Measurements from ENCODE around the gene HLA-DOB. TPM values are rescaled to one million over a fixed set of nuclear protein-coding genes. Genes with fewer than 3 reads are reported as not detected.

The HLA-DOB gene
- total RNA-seq, 2 experiments from 2014 or later: 2.4 to 3.1 TPM

GRCh38 chr6:32852018-32852843 is 35.4 kb upstream of the HLA-DOB start:
- Mint-ChIP-seq H3K27ac (peak overlapping the region; percentile 100), H3K4me1 (peaks cover 57% of the 10 kb centered on the region), H3K27me3 (no peaks in the 10 kb centered on the region), H3K36me3 (peaks cover 71% of the 10 kb centered on the region), H3K9me3 (no peaks in the 10 kb centered on the region), H3K4me3 (peak overlapping the region; percentile 98)
- ATAC-seq (ENCODE audit: low read depth) (no peak), DNase-seq (no peak)
- POLR2A ChIA-PET: interaction anchor here (0.6 to 7.3 kb wide), 12 partner anchors 10 to 395 kb away, joined by 3 to 773 read pairs (median 22); partner anchors contain the start of genes BRD2, PSMB8 and TAP2

GRCh38 chr6:32851025-32851424 is 34.2 kb upstream of the HLA-DOB start:
- H3K4me1 Mint-ChIP-seq: peaks cover 61% of the 10 kb centered on the region
- POLR2A ChIA-PET: interaction anchor here (1.3 to 3.4 kb wide), 6 partner anchors 9 to 656 kb away, joined by 3 to 33 read pairs (median 16); partner anchors contain the start of gene TAP2
- peaks cover 73% of the 10 kb centered on the region for H3K36me3 Mint-ChIP-seq
- H3K9me3 Mint-ChIP-seq: no peaks in the 10 kb centered on the region
- DNase-seq (no peak), ATAC-seq (ENCODE audit: low read depth) (no peak)
- peak overlapping the region; percentile 98 for H3K4me3 Mint-ChIP-seq
- H3K27ac Mint-ChIP-seq: peak overlapping the region; percentile 100
- H3K27me3 Mint-ChIP-seq: no peaks in the 10 kb centered on the region

- Mint-ChIP-seq H3K27ac (peak overlapping the region; percentile 100), H3K27me3 (no peaks in the 10 kb centered on the region), H3K36me3 (peaks cover 81% of the 10 kb centered on the region), H3K9me3 (no peaks in the 10 kb centered on the region), H3K4me3 (peak overlapping the region; percentile 97), H3K4me1 (peaks cover 63% of the 10 kb centered on the region)
- POLR2A ChIA-PET: interaction anchor here (3.3 to 3.4 kb wide), 2 partner anchors 10 to 122 kb away, joined by 27 to 33 read pairs; partner anchors contain the start of gene TAP2
- no peak for DNase-seq
- no peak for ATAC-seq (ENCODE audit: low read depth)
Measured at GRCh38 chr6:32849126-32849525, 32.3 kb upstream of the HLA-DOB start.

- Mint-ChIP-seq H3K36me3 (peaks cover 90% of the 10 kb centered on the region), H3K27me3 (no peaks in the 10 kb centered on the region), H3K27ac (peak overlapping the region; percentile 100), H3K4me3 (peak overlapping the region; percentile 97), H3K9me3 (no peaks in the 10 kb centered on the region), H3K4me1 (peaks cover 66% of the 10 kb centered on the region)
- DNase-seq (no peak), ATAC-seq (ENCODE audit: low read depth) (no peak)
- POLR2A ChIA-PET: interaction anchor here (0.6 to 1.0 kb wide), 2 partner anchors 10 to 549 kb away, joined by 4 read pairs; no protein-coding TSS in a partner anchor
Measured at GRCh38 chr6:32847795-32848194, 31.0 kb upstream of the HLA-DOB start.

- Mint-ChIP-seq H3K27me3 (no peaks in the 10 kb centered on the region), H3K4me1 (peaks cover 71% of the 10 kb centered on the region), H3K9me3 (no peaks in the 10 kb centered on the region), H3K4me3 (peak overlapping the region; percentile 97), H3K36me3 (peaks cover 90% of the 10 kb centered on the region), H3K27ac (peak overlapping the region; percentile 100)
- ATAC-seq (ENCODE audit: low read depth): no peak
- no peak for DNase-seq
- POLR2A ChIA-PET: interaction anchor here (1.0 to 10.7 kb wide), 4 partner anchors 9 to 125 kb away, joined by 4 to 773 read pairs (median 182); partner anchors contain the start of genes BRD2, PSMB9 and TAP1
Measured at GRCh38 chr6:32847004-32847403, 30.2 kb upstream of the HLA-DOB start.

GRCh38 chr6:32845384-32845884 is 28.6 kb upstream of the HLA-DOB start:
- ATAC-seq (ENCODE audit: low read depth) (peak; percentile 7), DNase-seq (peak; percentile 70)
- Mint-ChIP-seq H3K9me3 (no peaks in the 10 kb centered on the region), H3K36me3 (peaks cover 87% of the 10 kb centered on the region), H3K4me1 (peaks cover 71% of the 10 kb centered on the region), H3K27me3 (no peaks in the 10 kb centered on the region), H3K27ac (peak overlapping the region; percentile 100), H3K4me3 (peak overlapping the region; percentile 97)
- POLR2A ChIA-PET: interaction anchor here (0.8 to 10.7 kb wide), 18 partner anchors 11 to 1304 kb away, joined by 3 to 773 read pairs (median 4); partner anchors contain the start of genes BRD2, EHMT2, FKBPL and GPSM3

GRCh38 chr6:32844839-32845383 is 28.1 kb upstream of the HLA-DOB start:
- POLR2A ChIA-PET: interaction anchor here (0.6 to 10.7 kb wide), 21 partner anchors 11 to 1304 kb away, joined by 3 to 773 read pairs (median 4); partner anchors contain the start of genes BRD2, DXO, FKBPL and GPSM3
- H3K27me3 Mint-ChIP-seq: no peaks in the 10 kb centered on the region
- peaks cover 87% of the 10 kb centered on the region for H3K36me3 Mint-ChIP-seq
- no peak for ATAC-seq (ENCODE audit: low read depth)
- DNase-seq: no peak
- peak overlapping the region; percentile 97 for H3K4me3 Mint-ChIP-seq
- H3K9me3 Mint-ChIP-seq: no peaks in the 10 kb centered on the region
- peaks cover 72% of the 10 kb centered on the region for H3K4me1 Mint-ChIP-seq
- H3K27ac Mint-ChIP-seq: peak overlapping the region; percentile 100

GRCh38 chr6:32843979-32844838 is 27.4 kb upstream of the HLA-DOB start, which contains the start of gene PSMB8:
PSMB8 (minus strand) TSS chr6:32844047; CDS start chr6:32843996, 51 bp downstream.
- H3K36me3 Mint-ChIP-seq: peaks cover 84% of the 10 kb centered on the region
- DNase-seq (peak; percentile 95), ATAC-seq (ENCODE audit: low read depth) (peak; percentile 62)
- H3K9me3 Mint-ChIP-seq: no peaks in the 10 kb centered on the region
- POLR2A ChIA-PET: interaction anchor here (0.6 to 10.7 kb wide), 16 partner anchors 12 to 981 kb away, joined by 3 to 773 read pairs (median 6); partner anchors contain the start of genes BRD2, DXO, FKBPL and GPSM3
- peak within 1 kb of the TSS; percentile 97 for H3K4me3 Mint-ChIP-seq
- H3K27ac Mint-ChIP-seq: peak within 1 kb of the TSS; percentile 100
- H3K27me3 Mint-ChIP-seq: no peaks in the 10 kb centered on the region
- peaks cover 74% of the 10 kb centered on the region for H3K4me1 Mint-ChIP-seq

- DNase-seq (no peak), ATAC-seq (ENCODE audit: low read depth) (no peak)
- Mint-ChIP-seq H3K4me3 (peak overlapping the region; percentile 97), H3K36me3 (peaks cover 76% of the 10 kb centered on the region), H3K27ac (peak overlapping the region; percentile 100), H3K4me1 (peaks cover 69% of the 10 kb centered on the region), H3K27me3 (no peaks in the 10 kb centered on the region), H3K9me3 (no peaks in the 10 kb centered on the region)
- POLR2A ChIA-PET: interaction anchor here (1.0 to 10.7 kb wide), 6 partner anchors 13 to 981 kb away, joined by 3 to 773 read pairs (median 28); partner anchors contain the start of genes BRD2, HLA-DMB, NEU1 and PSMB9
Measured at GRCh38 chr6:32843331-32843978, 26.7 kb upstream of the HLA-DOB start.

- peaks cover 69% of the 10 kb centered on the region for H3K36me3 Mint-ChIP-seq
- H3K27ac Mint-ChIP-seq: peak overlapping the region; percentile 100
- H3K9me3 Mint-ChIP-seq: no peaks in the 10 kb centered on the region
- no peaks in the 10 kb centered on the region for H3K27me3 Mint-ChIP-seq
- POLR2A ChIA-PET: interaction anchor here (0.9 to 10.7 kb wide), 5 partner anchors 8 to 130 kb away, joined by 3 to 773 read pairs (median 16); partner anchors contain the start of genes BRD2, PSMB9 and TAP1
- DNase-seq (no peak), ATAC-seq (ENCODE audit: low read depth) (no peak)
- H3K4me3 Mint-ChIP-seq: peak overlapping the region; percentile 97
- H3K4me1 Mint-ChIP-seq: peaks cover 61% of the 10 kb centered on the region
Measured at GRCh38 chr6:32842690-32843089, 25.9 kb upstream of the HLA-DOB start.

GRCh38 chr6:32842021-32842650 is 25.3 kb upstream of the HLA-DOB start:
- POLR2A ChIA-PET: interaction anchor here (0.9 to 10.7 kb wide), 8 partner anchors 9 to 138 kb away, joined by 3 to 773 read pairs (median 12); partner anchors contain the start of genes BRD2, PSMB9 and TAP1
- Mint-ChIP-seq H3K36me3 (peaks cover 69% of the 10 kb centered on the region), H3K4me1 (peaks cover 60% of the 10 kb centered on the region)

More at GRCh38 chr6:32842021-32842650, 25.3 kb upstream of the HLA-DOB start:
- no peaks in the 10 kb centered on the region for H3K9me3 Mint-ChIP-seq
- H3K4me3 Mint-ChIP-seq: peak overlapping the region; percentile 97
- no peak for ATAC-seq (ENCODE audit: low read depth)
- no peak for DNase-seq
- H3K27me3 Mint-ChIP-seq: no peaks in the 10 kb centered on the region
- peak overlapping the region; percentile 100 for H3K27ac Mint-ChIP-seq
